SK-N-SH (cell line): ENCODE results near the gene NUAK1. TPM values are rescaled to one million over a fixed set of nuclear protein-coding genes. Genes with fewer than 3 reads are reported as not detected.

Experiments used
- CTCF ChIA-PET: fragments of 300-600, 350-600 bp; formaldehyde crosslinking; extraction: SDS; loops from one replicate; lab custom pipeline; 2021; lab: Yijun Ruan, JAX
- POLR2A ChIA-PET: fragments of 350-600 bp; sonication (Branson Sonifier 250); formaldehyde crosslinking; extraction: SDS; loops from one replicate; lab custom pipeline; 2020; ENCODE audit warnings: antibody characterized with exemption, inconsistent platforms; lab: Yijun Ruan, JAX
- DNase-seq: peaks from one replicate; pipeline ENCODE4 v3.0.0; 2012
- H2AFZ ChIP-seq: fragments of 200-600 bp; sonication (generic); 2 replicates; pipeline ENCODE4 v1.8.1; 2016; ENCODE audit warnings: antibody characterized with exemption, mild to moderate bottlenecking, low read depth
- H3F3A ChIP-seq: fragments of 200-600 bp; sonication (generic); replicated peaks from 2 replicates; pipeline ENCODE3; 2016; ENCODE audit warnings: antibody characterized with exemption, mild to moderate bottlenecking; ENCODE audit not compliant: insufficient read depth
- H3K27ac ChIP-seq, 2 experiments: fragments of 200-500 bp in 1 of 2; fragments of 200-600 bp in 1 of 2; sonication (Bioruptor generic) in 1 of 2; sonication (generic), shearing (Covaris generic) in 1 of 2; 2 replicates each; pipeline versions ENCODE4 v1.5.1 to v1.6.1; 2014 to 2016; ENCODE audit warnings: low read depth in 2 of 2, inconsistent platforms in 1 of 2, low read length in 1 of 2, mild to moderate bottlenecking in 1 of 2, mixed read lengths in 1 of 2
- H3K27me3 ChIP-seq: fragments of 200-600 bp; sonication (generic), shearing (Covaris generic); 2 replicates; pipeline ENCODE4 v1.6.1; 2016; ENCODE audit warnings: mixed run types; ENCODE audit not compliant: insufficient read depth
- H3K36me3 ChIP-seq, 2 experiments: fragments of 200-500 bp in 1 of 2; fragments of 200-600 bp in 1 of 2; sonication (Bioruptor generic) in 1 of 2; sonication (generic) in 1 of 2; replicated peaks in 1 of 2; 2 replicates each; pipeline versions ENCODE3 to v1.5.1; 2014 to 2016; ENCODE audit warnings: low read length in 1 of 2, mild to moderate bottlenecking in 1 of 2; ENCODE audit not compliant: insufficient read depth in 2 of 2, control insufficient read depth in 1 of 2
- H3K4me1 ChIP-seq, 2 experiments: fragments of 200-500 bp in 1 of 2; fragments of 200-600 bp in 1 of 2; sonication (Bioruptor generic) in 1 of 2; sonication (generic), shearing (Covaris generic) in 1 of 2; 2 replicates each; pipeline versions ENCODE4 v1.5.1 to v1.6.1; 2014 to 2016; ENCODE audit warnings: low read depth in 1 of 2, low read length in 1 of 2, mixed run types in 1 of 2; ENCODE audit not compliant: insufficient read depth in 2 of 2, control insufficient read depth in 1 of 2
- H3K4me2 ChIP-seq: fragments of 200-600 bp; sonication (generic), shearing (Covaris generic); 2 replicates; pipeline ENCODE4 v1.6.1; 2017; ENCODE audit warnings: mixed run types
- H3K4me3 ChIP-seq, 2 experiments: fragments of 200-500 bp in 1 of 2; fragments of 200-600 bp in 1 of 2; sonication (Bioruptor generic) in 1 of 2; sonication (generic), shearing (Covaris generic) in 1 of 2; 2 replicates each; pipeline versions ENCODE4 v1.5.1 to v1.8.1; 2014 to 2016; ENCODE audit warnings: low read depth in 2 of 2, inconsistent platforms in 1 of 2, low read length in 1 of 2, mild to moderate bottlenecking in 1 of 2, mixed read lengths in 1 of 2, moderate library complexity in 1 of 2
- H3K79me2 ChIP-seq: fragments of 200-600 bp; sonication (generic); 2 replicates; pipeline ENCODE4 v1.8.1; 2017; ENCODE audit warnings: mild to moderate bottlenecking; ENCODE audit not compliant: insufficient read depth
- H3K9ac ChIP-seq: fragments of 200-600 bp; sonication (generic); 2 replicates; pipeline ENCODE4 v1.6.1; 2017; ENCODE audit warnings: mixed run types
- H3K9me2 ChIP-seq: fragments of 200-600 bp; sonication (generic); 2 replicates; pipeline ENCODE4 v1.6.1; 2017; ENCODE audit warnings: mixed run types
- H3K9me3 ChIP-seq: fragments of 200-600 bp; sonication (generic); 2 replicates; pipeline ENCODE4 v1.6.1; 2017; ENCODE audit warnings: mixed run types, mild to moderate bottlenecking, moderate library complexity
- H4K20me1 ChIP-seq: fragments of 200-600 bp; sonication (generic); 2 replicates; pipeline ENCODE4 v1.6.1; 2017; ENCODE audit warnings: mild to moderate bottlenecking, mixed run types; ENCODE audit not compliant: insufficient read depth
- EZH2phosphoT487 ChIP-seq: fragments of 200-600 bp; sonication (generic); IDR thresholded peaks from 2 replicates; pipeline ENCODE4 v1.6.1; 2017; ENCODE audit warnings: low read depth, mixed run types, mild to moderate bottlenecking, antibody characterized with exemption, moderate library complexity, borderline replicate concordance
- FOSL2 ChIP-seq: IDR thresholded peaks from 2 replicates; pipeline ENCODE4 v1.4.0; 2012; ENCODE audit warnings: low read depth, mild to moderate bottlenecking, moderate library complexity, borderline replicate concordance
- FOXM1 ChIP-seq: IDR thresholded peaks from 2 replicates; pipeline ENCODE4 v1.4.0; 2012; ENCODE audit warnings: low read depth, mild to moderate bottlenecking
- JUND ChIP-seq: IDR thresholded peaks from 2 replicates; pipeline ENCODE4 v1.4.0; 2012
- MEF2A ChIP-seq: IDR thresholded peaks from 2 replicates; pipeline ENCODE4 v1.4.0; 2012; ENCODE audit warnings: low read depth, borderline replicate concordance
- RCOR1 ChIP-seq: fragments of 150-350 bp; IDR thresholded peaks from 2 replicates; pipeline ENCODE4 v1.6.1; 2017; ENCODE audit warnings: antibody characterized with exemption, low read length
- TAF1 ChIP-seq: IDR thresholded peaks from 2 replicates; pipeline ENCODE4 v1.6.1; 2012; ENCODE audit warnings: low read depth, mild to moderate bottlenecking, low read length, moderate library complexity, borderline replicate concordance
- TCF12 ChIP-seq: IDR thresholded peaks from 2 replicates; pipeline ENCODE4 v1.4.0; 2012
- WGBS: methylation state at CpG from one replicate; pipeline ENCODE4 v1.1.6; 2017; ENCODE audit warnings: low lambda C conversion rate; 5-methylcytosine and 5-hydroxymethylcytosine counted together
- polyA plus RNA-seq, 3 experiments: library from polyadenylated mRNA; depleted of rRNA; stranded (reverse); fragments of >200 nt; gene quantifications; 2 replicates each; pipeline ENCODE4 v1.2.3, GENCODE V29; 2012
- TF ChIP-seq, protein P1 (sequence below): IDR thresholded peaks from 2 replicates; pipeline ENCODE4 v1.4.0; 2012; ENCODE audit warnings: low read depth, borderline replicate concordance
- TF ChIP-seq, protein P2 (sequence below): IDR thresholded peaks from 2 replicates; pipeline ENCODE4 v1.4.0; 2012; ENCODE audit warnings: low read depth, borderline replicate concordance
- TF ChIP-seq, protein P3 (sequence below): fragments of 200-600 bp; sonication (generic); IDR thresholded peaks from 2 replicates; pipeline ENCODE4 v1.6.1; 2017; ENCODE audit warnings: antibody characterized with exemption, mild to moderate bottlenecking, moderate library complexity
- TF ChIP-seq, protein P4 (sequence below): IDR thresholded peaks from 2 replicates; pipeline ENCODE4 v1.6.1; 2012; ENCODE audit warnings: mild to moderate bottlenecking, low read depth, low read length, moderate library complexity
- TF ChIP-seq, protein P5 (sequence below): fragments of 150-350 bp; IDR thresholded peaks from 2 replicates; pipeline ENCODE4 v1.6.1; 2016; ENCODE audit warnings: mild to moderate bottlenecking, low read depth, low read length

The NUAK1 gene
- polyA plus RNA-seq, 1 of the 3 experiments (the other 2 are of a cell fraction): 8.1 TPM

DNA sequence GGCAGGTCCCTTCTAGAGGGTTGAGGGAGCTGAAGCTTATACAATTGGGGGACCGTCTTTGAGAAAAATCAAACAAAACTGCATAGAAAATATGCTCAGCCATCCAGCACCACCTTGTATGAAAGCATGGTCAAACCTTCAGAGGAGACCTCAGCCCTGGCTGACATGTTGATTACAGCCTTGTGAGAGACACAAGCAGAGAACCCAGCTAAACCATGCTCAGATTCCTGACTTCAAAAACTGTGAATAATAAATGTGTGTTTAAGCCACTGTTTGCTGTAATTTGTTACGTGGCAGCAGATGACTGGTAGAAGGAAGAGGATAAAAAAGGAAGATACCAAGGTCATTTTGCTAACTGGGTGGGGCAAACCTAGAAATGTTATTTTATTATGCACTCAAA lies 115.7 kb downstream of the NUAK1 start:
- CTCF ChIA-PET: no interaction called here
- Histone ChIP-seq H3K4me3 (no peak overlapping the region), H3K9me2 (no peaks in the 10 kb centered on the region), H4K20me1 (no peaks in the 10 kb centered on the region), H3F3A (no peaks in the 10 kb centered on the region), H3K27me3 (no peaks in the 10 kb centered on the region)
- DNase-seq: no peak
- TF ChIP-seq TAF1 (no peak), TCF12 (no peak), FOSL2 (no peak), FOXM1 (no peak), JUND (no peak), RCOR1 (no peak)
- TF ChIP-seq, protein P1, sequence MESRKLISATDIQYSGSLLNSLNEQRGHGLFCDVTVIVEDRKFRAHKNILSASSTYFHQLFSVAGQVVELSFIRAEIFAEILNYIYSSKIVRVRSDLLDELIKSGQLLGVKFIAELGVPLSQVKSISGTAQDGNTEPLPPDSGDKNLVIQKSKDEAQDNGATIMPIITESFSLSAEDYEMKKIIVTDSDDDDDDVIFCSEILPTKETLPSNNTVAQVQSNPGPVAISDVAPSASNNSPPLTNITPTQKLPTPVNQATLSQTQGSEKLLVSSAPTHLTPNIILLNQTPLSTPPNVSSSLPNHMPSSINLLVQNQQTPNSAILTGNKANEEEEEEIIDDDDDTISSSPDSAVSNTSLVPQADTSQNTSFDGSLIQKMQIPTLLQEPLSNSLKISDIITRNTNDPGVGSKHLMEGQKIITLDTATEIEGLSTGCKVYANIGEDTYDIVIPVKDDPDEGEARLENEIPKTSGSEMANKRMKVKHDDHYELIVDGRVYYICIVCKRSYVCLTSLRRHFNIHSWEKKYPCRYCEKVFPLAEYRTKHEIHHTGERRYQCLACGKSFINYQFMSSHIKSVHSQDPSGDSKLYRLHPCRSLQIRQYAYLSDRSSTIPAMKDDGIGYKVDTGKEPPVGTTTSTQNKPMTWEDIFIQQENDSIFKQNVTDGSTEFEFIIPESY: no peak
- TF ChIP-seq, protein P2, sequence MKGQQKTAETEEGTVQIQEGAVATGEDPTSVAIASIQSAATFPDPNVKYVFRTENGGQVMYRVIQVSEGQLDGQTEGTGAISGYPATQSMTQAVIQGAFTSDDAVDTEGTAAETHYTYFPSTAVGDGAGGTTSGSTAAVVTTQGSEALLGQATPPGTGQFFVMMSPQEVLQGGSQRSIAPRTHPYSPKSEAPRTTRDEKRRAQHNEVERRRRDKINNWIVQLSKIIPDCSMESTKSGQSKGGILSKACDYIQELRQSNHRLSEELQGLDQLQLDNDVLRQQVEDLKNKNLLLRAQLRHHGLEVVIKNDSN: no peak
- TF ChIP-seq, protein P3, sequence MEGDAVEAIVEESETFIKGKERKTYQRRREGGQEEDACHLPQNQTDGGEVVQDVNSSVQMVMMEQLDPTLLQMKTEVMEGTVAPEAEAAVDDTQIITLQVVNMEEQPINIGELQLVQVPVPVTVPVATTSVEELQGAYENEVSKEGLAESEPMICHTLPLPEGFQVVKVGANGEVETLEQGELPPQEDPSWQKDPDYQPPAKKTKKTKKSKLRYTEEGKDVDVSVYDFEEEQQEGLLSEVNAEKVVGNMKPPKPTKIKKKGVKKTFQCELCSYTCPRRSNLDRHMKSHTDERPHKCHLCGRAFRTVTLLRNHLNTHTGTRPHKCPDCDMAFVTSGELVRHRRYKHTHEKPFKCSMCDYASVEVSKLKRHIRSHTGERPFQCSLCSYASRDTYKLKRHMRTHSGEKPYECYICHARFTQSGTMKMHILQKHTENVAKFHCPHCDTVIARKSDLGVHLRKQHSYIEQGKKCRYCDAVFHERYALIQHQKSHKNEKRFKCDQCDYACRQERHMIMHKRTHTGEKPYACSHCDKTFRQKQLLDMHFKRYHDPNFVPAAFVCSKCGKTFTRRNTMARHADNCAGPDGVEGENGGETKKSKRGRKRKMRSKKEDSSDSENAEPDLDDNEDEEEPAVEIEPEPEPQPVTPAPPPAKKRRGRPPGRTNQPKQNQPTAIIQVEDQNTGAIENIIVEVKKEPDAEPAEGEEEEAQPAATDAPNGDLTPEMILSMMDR: no peak
- TF ChIP-seq, all 33 proteins: peak for 0
- Histone ChIP-seq H3K4me2 (no peak overlapping the region), H3K36me3 (no peaks in the 10 kb centered on the region), H3K9me3 (no peaks in the 10 kb centered on the region), H2AFZ (no peak overlapping the region), H3K27ac (no peak overlapping the region), H3K9ac (no peak overlapping the region), H3K79me2 (no peaks in the 10 kb centered on the region), H3K4me1 (no peaks in the 10 kb centered on the region)
- WGBS: 73% methylated on average over 2 of the region's 2 CpGs
- POLR2A ChIA-PET: no interaction called here

DNA sequence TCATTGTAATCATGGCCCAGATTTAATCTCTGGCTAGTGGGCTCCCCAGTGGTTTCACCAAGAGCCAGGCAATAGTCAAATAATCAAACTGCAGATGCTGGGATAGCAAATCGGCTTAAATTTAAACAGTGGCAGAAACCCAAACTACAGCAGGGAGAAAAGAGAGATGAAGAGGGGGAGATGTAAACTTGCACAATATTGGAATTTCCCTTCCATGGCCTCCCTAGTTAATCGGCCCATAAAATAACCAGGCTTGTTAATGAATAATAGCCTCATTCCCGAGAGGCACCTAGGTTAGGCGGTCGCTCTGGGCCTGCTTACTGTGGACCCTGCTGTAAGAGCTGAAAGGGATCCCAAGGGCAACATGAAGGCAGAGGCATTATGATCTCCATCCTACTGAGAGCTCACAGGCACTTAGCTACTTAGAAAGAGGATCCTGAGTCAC lies 116.2 kb downstream of the NUAK1 start:
- WGBS: 55% methylated on average over 5 of the region's 5 CpGs
- TF ChIP-seq EZH2phosphoT487 (no peak), MEF2A (no peak)
- TF ChIP-seq, protein P4, sequence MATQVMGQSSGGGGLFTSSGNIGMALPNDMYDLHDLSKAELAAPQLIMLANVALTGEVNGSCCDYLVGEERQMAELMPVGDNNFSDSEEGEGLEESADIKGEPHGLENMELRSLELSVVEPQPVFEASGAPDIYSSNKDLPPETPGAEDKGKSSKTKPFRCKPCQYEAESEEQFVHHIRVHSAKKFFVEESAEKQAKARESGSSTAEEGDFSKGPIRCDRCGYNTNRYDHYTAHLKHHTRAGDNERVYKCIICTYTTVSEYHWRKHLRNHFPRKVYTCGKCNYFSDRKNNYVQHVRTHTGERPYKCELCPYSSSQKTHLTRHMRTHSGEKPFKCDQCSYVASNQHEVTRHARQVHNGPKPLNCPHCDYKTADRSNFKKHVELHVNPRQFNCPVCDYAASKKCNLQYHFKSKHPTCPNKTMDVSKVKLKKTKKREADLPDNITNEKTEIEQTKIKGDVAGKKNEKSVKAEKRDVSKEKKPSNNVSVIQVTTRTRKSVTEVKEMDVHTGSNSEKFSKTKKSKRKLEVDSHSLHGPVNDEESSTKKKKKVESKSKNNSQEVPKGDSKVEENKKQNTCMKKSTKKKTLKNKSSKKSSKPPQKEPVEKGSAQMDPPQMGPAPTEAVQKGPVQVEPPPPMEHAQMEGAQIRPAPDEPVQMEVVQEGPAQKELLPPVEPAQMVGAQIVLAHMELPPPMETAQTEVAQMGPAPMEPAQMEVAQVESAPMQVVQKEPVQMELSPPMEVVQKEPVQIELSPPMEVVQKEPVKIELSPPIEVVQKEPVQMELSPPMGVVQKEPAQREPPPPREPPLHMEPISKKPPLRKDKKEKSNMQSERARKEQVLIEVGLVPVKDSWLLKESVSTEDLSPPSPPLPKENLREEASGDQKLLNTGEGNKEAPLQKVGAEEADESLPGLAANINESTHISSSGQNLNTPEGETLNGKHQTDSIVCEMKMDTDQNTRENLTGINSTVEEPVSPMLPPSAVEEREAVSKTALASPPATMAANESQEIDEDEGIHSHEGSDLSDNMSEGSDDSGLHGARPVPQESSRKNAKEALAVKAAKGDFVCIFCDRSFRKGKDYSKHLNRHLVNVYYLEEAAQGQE: no peak
- TF ChIP-seq, protein P5, sequence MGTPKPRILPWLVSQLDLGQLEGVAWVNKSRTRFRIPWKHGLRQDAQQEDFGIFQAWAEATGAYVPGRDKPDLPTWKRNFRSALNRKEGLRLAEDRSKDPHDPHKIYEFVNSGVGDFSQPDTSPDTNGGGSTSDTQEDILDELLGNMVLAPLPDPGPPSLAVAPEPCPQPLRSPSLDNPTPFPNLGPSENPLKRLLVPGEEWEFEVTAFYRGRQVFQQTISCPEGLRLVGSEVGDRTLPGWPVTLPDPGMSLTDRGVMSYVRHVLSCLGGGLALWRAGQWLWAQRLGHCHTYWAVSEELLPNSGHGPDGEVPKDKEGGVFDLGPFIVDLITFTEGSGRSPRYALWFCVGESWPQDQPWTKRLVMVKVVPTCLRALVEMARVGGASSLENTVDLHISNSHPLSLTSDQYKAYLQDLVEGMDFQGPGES: no peak
- Histone ChIP-seq H2AFZ (no peak overlapping the region), H3K4me1 (no peaks in the 10 kb centered on the region), H3K4me3 (no peak overlapping the region), H3K79me2 (no peaks in the 10 kb centered on the region), H3K9ac (no peak overlapping the region), H3K9me3 (no peaks in the 10 kb centered on the region), H3K36me3 (no peaks in the 10 kb centered on the region), H3K27ac (no peak overlapping the region), H4K20me1 (no peaks in the 10 kb centered on the region), H3F3A (no peaks in the 10 kb centered on the region), H3K4me2 (no peak overlapping the region), H3K9me2 (no peaks in the 10 kb centered on the region), H3K27me3 (no peaks in the 10 kb centered on the region)
- CTCF ChIA-PET: interaction anchor here (0.7 kb wide), 1 partner anchor 11 kb away, joined by 3 read pairs; no protein-coding TSS in a partner anchor
- DNase-seq: no peak
- POLR2A ChIA-PET: no interaction called here
